Neural cell (in vitro differentiated cells): ENCODE measurements around the gene STRIP1.

Experiments used
- EP300 ChIP-seq: fragments of 450-650 bp; conservative IDR thresholded peaks from 2 replicates; pipeline ENCODE4 v1.6.1; 2014; ENCODE audit warnings: antibody characterized with exemption, mild to moderate bottlenecking, moderate library complexity; ENCODE audit not compliant: poor library complexity, severe bottlenecking
- EZH2 ChIP-seq: fragments of 200-600, 300-800 bp; shearing (Covaris generic), sonication (generic); IDR thresholded peaks from 2 replicates; pipeline ENCODE4 v1.6.1; 2014; ENCODE audit warnings: antibody characterized with exemption, low read length, borderline replicate concordance, mild to moderate bottlenecking; ENCODE audit not compliant: insufficient read depth, poor library complexity, severe bottlenecking
- MXI1 ChIP-seq: fragments of 450-650 bp; conservative IDR thresholded peaks from 2 replicates; pipeline ENCODE4 v1.6.1; 2014; ENCODE audit warnings: antibody characterized with exemption, mild to moderate bottlenecking; ENCODE audit not compliant: poor library complexity, severe bottlenecking
- POLR2AphosphoS5 ChIP-seq: IDR thresholded peaks from 2 replicates; pipeline ENCODE4 v1.6.1; 2012
- RAD21 ChIP-seq: fragments of 450-650 bp; conservative IDR thresholded peaks from 2 replicates; pipeline ENCODE4 v1.6.1; 2014; ENCODE audit warnings: antibody characterized with exemption, mild to moderate bottlenecking, moderate library complexity
- SMC3 ChIP-seq: fragments of 450-650 bp; conservative IDR thresholded peaks from 2 replicates; pipeline ENCODE4 v1.6.1; 2014; ENCODE audit warnings: antibody characterized with exemption, mild to moderate bottlenecking, moderate library complexity; ENCODE audit not compliant: poor library complexity
- TAF1 ChIP-seq: IDR thresholded peaks from 2 replicates; pipeline ENCODE4 v1.6.1; 2012; ENCODE audit warnings: low read depth
- TF ChIP-seq, protein P1 (sequence below): fragments of 450-650 bp; IDR thresholded peaks from 2 replicates; pipeline ENCODE4 v1.5.1; 2014; ENCODE audit warnings: antibody characterized with exemption, mild to moderate bottlenecking, moderate library complexity; ENCODE audit not compliant: poor library complexity, severe bottlenecking
- TF ChIP-seq, protein P2 (sequence below): IDR thresholded peaks from 2 replicates; pipeline ENCODE4 v1.6.1; 2012; ENCODE audit warnings: borderline replicate concordance

DNA sequence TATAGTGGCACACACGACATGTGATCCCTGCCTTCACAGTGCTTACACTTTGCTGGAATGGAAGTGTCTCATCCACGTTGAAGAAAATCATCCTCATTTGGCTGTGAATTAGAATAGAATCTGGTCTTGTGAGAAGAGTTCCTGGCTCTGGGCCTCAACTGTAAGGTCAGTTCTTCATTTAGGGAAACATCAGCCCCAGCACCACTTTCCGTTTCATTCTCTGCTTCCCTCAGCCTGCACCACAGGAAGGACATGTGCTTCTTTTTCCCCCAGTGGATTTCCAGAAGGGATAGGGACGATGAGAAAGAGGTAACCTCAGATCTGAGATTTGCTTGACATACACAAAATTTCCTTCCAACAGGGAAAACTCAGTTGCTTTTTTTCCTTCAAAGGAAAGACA lies 39.7 kb downstream of the STRIP1 start:
- TF ChIP-seq EZH2 (no peak), MXI1 (no peak), POLR2AphosphoS5 (no peak), TAF1 (no peak), EP300 (no peak), RAD21 (no peak), SMC3 (no peak)
- TF ChIP-seq, protein P1, sequence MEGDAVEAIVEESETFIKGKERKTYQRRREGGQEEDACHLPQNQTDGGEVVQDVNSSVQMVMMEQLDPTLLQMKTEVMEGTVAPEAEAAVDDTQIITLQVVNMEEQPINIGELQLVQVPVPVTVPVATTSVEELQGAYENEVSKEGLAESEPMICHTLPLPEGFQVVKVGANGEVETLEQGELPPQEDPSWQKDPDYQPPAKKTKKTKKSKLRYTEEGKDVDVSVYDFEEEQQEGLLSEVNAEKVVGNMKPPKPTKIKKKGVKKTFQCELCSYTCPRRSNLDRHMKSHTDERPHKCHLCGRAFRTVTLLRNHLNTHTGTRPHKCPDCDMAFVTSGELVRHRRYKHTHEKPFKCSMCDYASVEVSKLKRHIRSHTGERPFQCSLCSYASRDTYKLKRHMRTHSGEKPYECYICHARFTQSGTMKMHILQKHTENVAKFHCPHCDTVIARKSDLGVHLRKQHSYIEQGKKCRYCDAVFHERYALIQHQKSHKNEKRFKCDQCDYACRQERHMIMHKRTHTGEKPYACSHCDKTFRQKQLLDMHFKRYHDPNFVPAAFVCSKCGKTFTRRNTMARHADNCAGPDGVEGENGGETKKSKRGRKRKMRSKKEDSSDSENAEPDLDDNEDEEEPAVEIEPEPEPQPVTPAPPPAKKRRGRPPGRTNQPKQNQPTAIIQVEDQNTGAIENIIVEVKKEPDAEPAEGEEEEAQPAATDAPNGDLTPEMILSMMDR = no peak
- TF ChIP-seq, protein P2, sequence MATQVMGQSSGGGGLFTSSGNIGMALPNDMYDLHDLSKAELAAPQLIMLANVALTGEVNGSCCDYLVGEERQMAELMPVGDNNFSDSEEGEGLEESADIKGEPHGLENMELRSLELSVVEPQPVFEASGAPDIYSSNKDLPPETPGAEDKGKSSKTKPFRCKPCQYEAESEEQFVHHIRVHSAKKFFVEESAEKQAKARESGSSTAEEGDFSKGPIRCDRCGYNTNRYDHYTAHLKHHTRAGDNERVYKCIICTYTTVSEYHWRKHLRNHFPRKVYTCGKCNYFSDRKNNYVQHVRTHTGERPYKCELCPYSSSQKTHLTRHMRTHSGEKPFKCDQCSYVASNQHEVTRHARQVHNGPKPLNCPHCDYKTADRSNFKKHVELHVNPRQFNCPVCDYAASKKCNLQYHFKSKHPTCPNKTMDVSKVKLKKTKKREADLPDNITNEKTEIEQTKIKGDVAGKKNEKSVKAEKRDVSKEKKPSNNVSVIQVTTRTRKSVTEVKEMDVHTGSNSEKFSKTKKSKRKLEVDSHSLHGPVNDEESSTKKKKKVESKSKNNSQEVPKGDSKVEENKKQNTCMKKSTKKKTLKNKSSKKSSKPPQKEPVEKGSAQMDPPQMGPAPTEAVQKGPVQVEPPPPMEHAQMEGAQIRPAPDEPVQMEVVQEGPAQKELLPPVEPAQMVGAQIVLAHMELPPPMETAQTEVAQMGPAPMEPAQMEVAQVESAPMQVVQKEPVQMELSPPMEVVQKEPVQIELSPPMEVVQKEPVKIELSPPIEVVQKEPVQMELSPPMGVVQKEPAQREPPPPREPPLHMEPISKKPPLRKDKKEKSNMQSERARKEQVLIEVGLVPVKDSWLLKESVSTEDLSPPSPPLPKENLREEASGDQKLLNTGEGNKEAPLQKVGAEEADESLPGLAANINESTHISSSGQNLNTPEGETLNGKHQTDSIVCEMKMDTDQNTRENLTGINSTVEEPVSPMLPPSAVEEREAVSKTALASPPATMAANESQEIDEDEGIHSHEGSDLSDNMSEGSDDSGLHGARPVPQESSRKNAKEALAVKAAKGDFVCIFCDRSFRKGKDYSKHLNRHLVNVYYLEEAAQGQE = no peak
